Peyer's patch (tissue), 4 donors: ENCODE data around the gene ANKH. TPM values are rescaled to one million over a fixed set of nuclear protein-coding genes. Genes with fewer than 3 reads are reported as not detected.

Source experiments
- DNase-seq, 3 donors: peaks; one replicate each; pipeline ENCODE4 v3.0.0-alpha.2; 2017 to 2019
- H3K27ac ChIP-seq, 4 donors: fragments of 200-600 bp; sonication (generic); one replicate each; pipeline ENCODE4 v1.5.1; 2016 to 2019
- H3K27me3 ChIP-seq, 2 donors: fragments of 200-600 bp; sonication (generic); one replicate each; pipeline ENCODE4 v1.5.1; 2019
- H3K36me3 ChIP-seq, 3 donors: fragments of 200-600 bp; sonication (generic); one replicate each; pipeline ENCODE4 v1.5.1; 2016 to 2019
- H3K4me1 ChIP-seq, 4 donors: fragments of 200-600 bp; sonication (generic); one replicate each; pipeline ENCODE4 v1.5.1; 2016 to 2019
- H3K4me3 ChIP-seq, 4 donors: fragments of 200-600 bp; sonication (generic); 1 replicate in 3 of 4; 2 replicates in 1 of 4; pipeline ENCODE4 v1.5.1; 2016 to 2019; ENCODE audit warnings: mild to moderate bottlenecking in 1 of 4
- H3K9me3 ChIP-seq, 4 donors: fragments of 200-600 bp; sonication (generic); one replicate each; pipeline ENCODE4 v1.5.1; 2016 to 2019; ENCODE audit warnings: mild to moderate bottlenecking in 1 of 4
- CTCF ChIP-seq, 6 experiments: fragments of 450-650 bp in 4 of 6; fragments of 200-600 bp in 2 of 6; sonication (generic) in 1 of 6; IDR thresholded peaks; one replicate each; pipeline ENCODE4 v1.5.1; 2017 to 2019; ENCODE audit warnings: antibody characterized with exemption in 6 of 6, mild to moderate bottlenecking in 3 of 6, moderate library complexity in 1 of 6
- POLR2A ChIP-seq, 2 donors: fragments of 450-650 bp; IDR thresholded peaks; one replicate each; pipeline ENCODE4 v1.5.1; 2017; ENCODE audit warnings: antibody characterized with exemption in 2 of 2, mild to moderate bottlenecking in 2 of 2, moderate library complexity in 2 of 2
- total RNA-seq, 4 donors: library from RNA; depleted of rRNA; stranded (reverse); fragments of >200 nt; gene quantifications; one replicate each; pipeline ENCODE4 v1.1.0, GENCODE V29; 2016

ANKH gene
- total RNA-seq, 4 donors from 2014 or later, result 28.9 to 98.0 (median 96.1) TPM

DNA sequence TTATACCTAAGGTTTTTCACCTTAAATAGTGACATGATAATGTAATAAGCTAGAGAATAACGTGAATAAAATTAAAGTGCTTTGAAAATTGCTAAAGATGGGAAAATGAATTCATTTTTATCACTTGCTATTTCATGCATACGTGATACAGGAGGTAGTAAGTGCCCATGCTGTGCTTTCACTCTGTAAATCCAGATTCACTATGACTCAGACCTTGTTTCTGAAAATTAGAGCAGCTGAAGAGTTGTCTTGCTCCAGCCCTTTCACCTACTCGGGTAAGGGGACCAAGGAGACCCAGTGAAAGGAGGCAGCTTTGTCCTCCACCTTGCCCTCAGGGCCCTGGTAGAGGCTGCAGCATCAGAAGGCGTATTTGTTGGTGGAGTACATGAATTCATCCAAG, 87.9 kb downstream of the ANKH start:
- DNase-seq, result no peak
- TF ChIP-seq CTCF (IDR thresholded peaks at IDR 0.05), result no peak
- TF ChIP-seq POLR2A (IDR thresholded peaks at IDR 0.05), result no peak

DNA sequence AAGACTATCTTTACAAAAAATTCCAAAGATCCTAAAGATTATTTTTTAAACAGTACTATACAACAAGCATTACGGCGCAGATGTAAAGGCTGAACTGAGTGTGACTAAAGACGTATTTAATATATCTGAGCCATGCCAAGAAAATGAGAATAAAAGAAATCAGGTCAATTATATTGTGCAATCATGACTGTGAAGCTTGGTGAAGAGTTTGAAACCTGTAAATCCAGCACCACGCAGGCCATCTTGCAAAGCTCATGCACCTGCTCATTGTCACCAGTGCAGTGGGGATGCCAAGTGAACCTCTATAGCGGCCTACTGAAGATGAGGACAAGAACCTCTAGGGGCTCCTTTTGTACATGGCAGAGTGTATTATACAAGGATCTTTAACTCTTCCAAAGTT, 89.0 kb downstream of the ANKH start:
- H3K27ac ChIP-seq, result no peak overlapping the region
- DNase-seq, result no peak
- no peak overlapping the region for H3K4me3 ChIP-seq
- H3K27me3 ChIP-seq, result no peaks in the 10 kb centered on the region
- H3K36me3 ChIP-seq, result no peaks in the 10 kb centered on the region
- no peak for TF ChIP-seq CTCF (IDR thresholded peaks at IDR 0.05)
- TF ChIP-seq POLR2A (IDR thresholded peaks at IDR 0.05), result no peak
- no peaks in the 10 kb centered on the region for H3K9me3 ChIP-seq
- no peaks in the 10 kb centered on the region for H3K4me1 ChIP-seq

More for the DNA sequence above, 87.9 kb downstream of the ANKH start:
- Histone ChIP-seq H3K27ac (no peak overlapping the region), H3K9me3 (no peaks in the 10 kb centered on the region), H3K27me3 (no peaks in the 10 kb centered on the region), H3K4me1 (no peaks in the 10 kb centered on the region), H3K4me3 (no peak overlapping the region), H3K36me3 (no peaks in the 10 kb centered on the region)

- Histone ChIP-seq H3K4me1 (no peaks in the 10 kb centered on the region), H3K9me3 (no peaks in the 10 kb centered on the region), H3K4me3 (no peak overlapping the region), H3K27ac (no peak overlapping the region), H3K27me3 (no peaks in the 10 kb centered on the region), H3K36me3 (no peaks in the 10 kb centered on the region)
- no peak for TF ChIP-seq POLR2A (IDR thresholded peaks at IDR 0.05)
- no peak for DNase-seq
Observed at GRCh38 chr5:14781106-14781505, 90.5 kb downstream of the ANKH start.

- H3K9me3 ChIP-seq, result no peaks in the 10 kb centered on the region
- no peaks in the 10 kb centered on the region for H3K27me3 ChIP-seq
- H3K4me3 ChIP-seq, result no peak overlapping the region
- no peaks in the 10 kb centered on the region for H3K36me3 ChIP-seq
- H3K4me1 ChIP-seq, result peaks cover 0 to 5% (median 0%) of the 10 kb centered on the region in 4 donors
- DNase-seq, result no peak
- TF ChIP-seq CTCF (IDR thresholded peaks at IDR 0.05) (no peak), POLR2A (IDR thresholded peaks at IDR 0.05) (no peak)
- no peak overlapping the region for H3K27ac ChIP-seq
Observed at GRCh38 chr5:14779975-14780374, 91.6 kb downstream of the ANKH start.

GRCh38 chr5:14778792-14779070, 92.8 kb downstream of the ANKH start:
- Histone ChIP-seq H3K36me3 (no peaks in the 10 kb centered on the region), H3K27me3 (no peaks in the 10 kb centered on the region), H3K27ac (no peak overlapping the region), H3K9me3 (no peaks in the 10 kb centered on the region), H3K4me1 (peaks cover 0 to 5% (median 0%) of the 10 kb centered on the region in 4 donors), H3K4me3 (no peak overlapping the region)
- DNase-seq, result no peak
- no peak for TF ChIP-seq CTCF (IDR thresholded peaks at IDR 0.05)
- TF ChIP-seq POLR2A (IDR thresholded peaks at IDR 0.05), result no peak

- TF ChIP-seq CTCF (IDR thresholded peaks at IDR 0.05) (no peak), POLR2A (IDR thresholded peaks at IDR 0.05) (no peak)
- H3K27ac ChIP-seq, result no peak overlapping the region
- no peaks in the 10 kb centered on the region for H3K27me3 ChIP-seq
- DNase-seq, result no peak
- H3K4me1 ChIP-seq, result peaks cover 0 to 5% (median 0%) of the 10 kb centered on the region in 4 donors
- no peak overlapping the region for H3K4me3 ChIP-seq
- H3K9me3 ChIP-seq, result no peaks in the 10 kb centered on the region
- no peaks in the 10 kb centered on the region for H3K36me3 ChIP-seq
Observed at GRCh38 chr5:14777932-14778791, 93.4 kb downstream of the ANKH start.
